Lower leg skin (tissue), 3 donors: ENCODE measurements around the gene WDR64.

Experiments used
- POLR2A ChIP-seq, 2 donors: fragments of 450-650 bp; IDR thresholded peaks; one replicate each; pipeline ENCODE4 v1.6.1; 2016 to 2017; ENCODE audit warnings: antibody characterized with exemption in 2 of 2, mild to moderate bottlenecking in 1 of 2, moderate library complexity in 1 of 2
- TF ChIP-seq, protein P1 (sequence below), 3 donors: fragments of 450-650 bp; IDR thresholded peaks; one replicate each; pipeline ENCODE4 v1.5.1; 2016; ENCODE audit warnings: antibody characterized with exemption in 3 of 3, mild to moderate bottlenecking in 3 of 3, moderate library complexity in 2 of 3

- TF ChIP-seq, protein P1, sequence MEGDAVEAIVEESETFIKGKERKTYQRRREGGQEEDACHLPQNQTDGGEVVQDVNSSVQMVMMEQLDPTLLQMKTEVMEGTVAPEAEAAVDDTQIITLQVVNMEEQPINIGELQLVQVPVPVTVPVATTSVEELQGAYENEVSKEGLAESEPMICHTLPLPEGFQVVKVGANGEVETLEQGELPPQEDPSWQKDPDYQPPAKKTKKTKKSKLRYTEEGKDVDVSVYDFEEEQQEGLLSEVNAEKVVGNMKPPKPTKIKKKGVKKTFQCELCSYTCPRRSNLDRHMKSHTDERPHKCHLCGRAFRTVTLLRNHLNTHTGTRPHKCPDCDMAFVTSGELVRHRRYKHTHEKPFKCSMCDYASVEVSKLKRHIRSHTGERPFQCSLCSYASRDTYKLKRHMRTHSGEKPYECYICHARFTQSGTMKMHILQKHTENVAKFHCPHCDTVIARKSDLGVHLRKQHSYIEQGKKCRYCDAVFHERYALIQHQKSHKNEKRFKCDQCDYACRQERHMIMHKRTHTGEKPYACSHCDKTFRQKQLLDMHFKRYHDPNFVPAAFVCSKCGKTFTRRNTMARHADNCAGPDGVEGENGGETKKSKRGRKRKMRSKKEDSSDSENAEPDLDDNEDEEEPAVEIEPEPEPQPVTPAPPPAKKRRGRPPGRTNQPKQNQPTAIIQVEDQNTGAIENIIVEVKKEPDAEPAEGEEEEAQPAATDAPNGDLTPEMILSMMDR (IDR thresholded peaks at IDR 0.05) = no peak
- no peak for TF ChIP-seq POLR2A (IDR thresholded peaks at IDR 0.05)
These were observed 16.4 kb upstream of the WDR64 start for GRCh38 chr1:241635556-241636152.
